Fibroblast of lung (primary cell): ENCODE measurements around the gene WDR7. TPM values are rescaled to one million over a fixed set of nuclear protein-coding genes. Genes with fewer than 3 reads are reported as not detected.

Experiments used
- DNase-seq, 2 donors: peaks; one replicate each; pipeline versions ENCODE4 v3.0.0 to v3.0.0-alpha.2; 2010; ENCODE audit warnings: low read depth in 2 of 2
- H2AFZ ChIP-seq: 2 replicates; pipeline ENCODE4 v1.5.1; 2012; ENCODE audit warnings: low read length, control low read depth, inconsistent platforms
- H3K27ac ChIP-seq: 2 replicates; pipeline ENCODE4 v1.5.1; 2011; ENCODE audit warnings: low read length, control low read depth; ENCODE audit not compliant: insufficient read depth
- H3K27me3 ChIP-seq: 2 replicates; pipeline ENCODE4 v1.5.1; 2011; ENCODE audit warnings: mild to moderate bottlenecking, low read length; ENCODE audit not compliant: control insufficient read depth, insufficient read depth
- H3K36me3 ChIP-seq: 2 replicates; pipeline ENCODE4 v1.5.1; 2011; ENCODE audit warnings: low read length; ENCODE audit not compliant: control insufficient read depth, insufficient read depth
- H3K4me1 ChIP-seq: 2 replicates; pipeline ENCODE4 v1.5.1; 2011; ENCODE audit warnings: low read length; ENCODE audit not compliant: control insufficient read depth, insufficient read depth; ENCODE audit errors: extremely low read depth
- H3K4me2 ChIP-seq: 2 replicates; pipeline ENCODE4 v1.5.1; 2011; ENCODE audit warnings: low read length, control low read depth; ENCODE audit not compliant: insufficient read depth; ENCODE audit errors: extremely low read depth
- H3K4me3 ChIP-seq, 4 experiments: fragments of 200-600 bp in 1 of 4; sonication (generic) in 1 of 4; replicated peaks in 1 of 4; 2 replicates each; pipeline ENCODE4 v1.5.1; 2011 to 2016; ENCODE audit warnings: low read length in 4 of 4, low read depth in 3 of 4, mild to moderate bottlenecking in 3 of 4, control low read depth in 2 of 4, inconsistent platforms in 1 of 4, mixed read lengths in 1 of 4; ENCODE audit not compliant: insufficient read depth in 1 of 4; ENCODE audit errors: control extremely low read depth in 1 of 4
- H3K79me2 ChIP-seq: 2 replicates; pipeline ENCODE4 v1.5.1; 2012; ENCODE audit warnings: mild to moderate bottlenecking, low read length, inconsistent platforms; ENCODE audit not compliant: control insufficient read depth, insufficient read depth
- H3K9ac ChIP-seq: 2 replicates; pipeline ENCODE4 v1.5.1; 2011; ENCODE audit warnings: mild to moderate bottlenecking, low read length, control low read depth; ENCODE audit not compliant: insufficient read depth
- H3K9me3 ChIP-seq: 2 replicates; pipeline ENCODE4 v1.5.1; 2012; ENCODE audit warnings: low read depth, low read length; ENCODE audit not compliant: control insufficient read depth, insufficient read depth
- H4K20me1 ChIP-seq: 2 replicates; pipeline ENCODE4 v1.5.1; 2011; ENCODE audit warnings: low read length; ENCODE audit not compliant: control insufficient read depth, insufficient read depth; ENCODE audit errors: extremely low read depth
- CTCF ChIP-seq, 2 donors: IDR thresholded peaks in 1 of 2; conservative IDR thresholded peaks in 1 of 2; 1 replicate in 1 of 2; 2 replicates in 1 of 2; pipeline ENCODE4 v1.5.1; 2011 to 2012; ENCODE audit warnings: low read length in 2 of 2, control low read depth in 1 of 2, inconsistent platforms in 1 of 2, low read depth in 1 of 2, mild to moderate bottlenecking in 1 of 2
- EZH2 ChIP-seq: IDR thresholded peaks from 2 replicates; pipeline ENCODE4 v1.5.1; 2012; ENCODE audit warnings: low read length, control low read depth, mild to moderate bottlenecking; ENCODE audit errors: missing control alignments
- polyA plus RNA-seq, 2 donors: library from polyadenylated mRNA; depleted of rRNA in 1 of 2; stranded (reverse) in 1 of 2; unstranded in 1 of 2; fragments of >200 nt; gene quantifications; 2 replicates each; pipeline ENCODE4 v1.2.1, GENCODE V29; 2011 to 2012; ENCODE audit warnings: missing spikeins in 1 of 2
- total RNA-seq: library from RNA; depleted of rRNA; stranded (reverse); fragments of >200 nt; gene quantifications from 2 replicates; pipeline ENCODE4 v1.2.1, GENCODE V29; 2014

The WDR7 gene
- total and polyA plus RNA-seq, 2 donors (not counting 1 experiment from before 2014, with no cell fraction given): 7.2 to 27.2 TPM

GRCh38 chr18:56890632-56891031 is 239.5 kb downstream of the WDR7 start:
- Histone ChIP-seq H3K79me2 (no peaks in the 10 kb centered on the region), H4K20me1 (no peaks in the 10 kb centered on the region), H3K4me3 (no peak overlapping the region), H3K4me1 (peaks cover 11% of the 10 kb centered on the region), H3K9me3 (no peaks in the 10 kb centered on the region), H3K9ac (no peak overlapping the region), H2AFZ (no peak overlapping the region), H3K4me2 (peak overlapping the region; percentile 38), H3K27ac (peak overlapping the region; percentile 52), H3K36me3 (no peaks in the 10 kb centered on the region), H3K27me3 (no peaks in the 10 kb centered on the region)
- DNase-seq: peak; percentile 79 to 98
- TF ChIP-seq EZH2 (no peak), CTCF (conservative IDR thresholded peaks at IDR 0.05 in 1 of 2, IDR thresholded peaks at IDR 0.05 in 1 of 2; ENCODE audit: low read depth in 1 of 2, low read length in 2 of 2) (no peak)

GRCh38 chr18:56891116-56891515 is 240.0 kb downstream of the WDR7 start:
- Histone ChIP-seq H2AFZ (no peak overlapping the region), H3K9me3 (no peaks in the 10 kb centered on the region), H3K4me3 (no peak overlapping the region), H3K27ac (peak overlapping the region; percentile 52), H3K9ac (no peak overlapping the region), H3K36me3 (no peaks in the 10 kb centered on the region), H3K27me3 (no peaks in the 10 kb centered on the region), H3K4me2 (no peak overlapping the region), H3K79me2 (no peaks in the 10 kb centered on the region), H4K20me1 (no peaks in the 10 kb centered on the region), H3K4me1 (peaks cover 11% of the 10 kb centered on the region)
- DNase-seq: no peak
- no peak for TF ChIP-seq EZH2
- TF ChIP-seq CTCF (conservative IDR thresholded peaks at IDR 0.05 in 1 of 2, IDR thresholded peaks at IDR 0.05 in 1 of 2; ENCODE audit: low read depth in 1 of 2, low read length in 2 of 2): no peak

DNA sequence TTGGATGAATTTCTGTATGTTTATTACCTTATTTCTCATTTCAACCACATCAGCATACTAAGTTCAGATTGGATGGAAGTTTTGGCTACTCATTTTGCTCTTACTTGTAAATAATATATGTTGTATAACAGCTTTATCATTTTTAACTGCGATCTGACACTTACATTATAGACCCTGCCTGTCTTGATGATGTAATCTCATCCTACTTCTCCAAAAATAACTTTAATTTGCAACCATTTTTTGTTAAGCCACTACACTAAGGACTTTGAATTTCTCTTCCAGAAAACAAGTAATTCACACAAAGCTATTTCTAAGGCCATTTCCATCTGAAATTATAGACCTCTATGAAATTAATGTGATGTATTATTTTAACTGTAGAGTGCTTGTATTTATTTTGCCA is 240.7 kb downstream of the WDR7 start:
- Histone ChIP-seq H3K9me3 (no peaks in the 10 kb centered on the region), H3K4me3 (no peak overlapping the region), H3K27me3 (no peaks in the 10 kb centered on the region), H4K20me1 (no peaks in the 10 kb centered on the region), H3K4me1 (peaks cover 11% of the 10 kb centered on the region), H3K79me2 (no peaks in the 10 kb centered on the region), H3K36me3 (no peaks in the 10 kb centered on the region), H3K4me2 (no peak overlapping the region), H3K27ac (no peak overlapping the region), H3K9ac (no peak overlapping the region), H2AFZ (no peak overlapping the region)
- DNase-seq: no peak
- TF ChIP-seq EZH2 (no peak), CTCF (conservative IDR thresholded peaks at IDR 0.05 in 1 of 2, IDR thresholded peaks at IDR 0.05 in 1 of 2; ENCODE audit: low read depth in 1 of 2, low read length in 2 of 2) (no peak)
